ENCODE measurements around the gene HS1BP3. TPM values are rescaled to one million over a fixed set of nuclear protein-coding genes. Genes with fewer than 3 reads are reported as not detected.
A peak's percentile ranks its signal among the peaks of the same experiment; 100 is the strongest.

The HS1BP3 gene
- total RNA-seq, 2 experiments from 2014 or later = 14.1 to 14.4 TPM

DNA sequence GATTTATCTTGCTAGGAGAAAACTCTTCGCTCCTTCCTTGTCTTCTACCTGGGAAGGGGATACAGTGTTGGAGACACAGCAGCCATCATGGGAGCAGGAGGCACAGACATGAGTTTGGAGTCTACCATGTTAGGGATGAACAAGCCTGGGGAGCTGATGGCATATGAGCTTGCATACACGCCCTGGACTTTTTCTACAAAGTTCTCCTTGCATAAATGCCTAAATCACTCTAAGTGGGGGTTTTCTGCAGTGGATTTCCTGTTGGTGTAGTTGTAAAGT lies 3.6 kb upstream of the HS1BP3 start:
- Mint-ChIP-seq H3K36me3 (ENCODE audit: low read depth) (no peaks in the 10 kb centered on the region), H3K4me3 (no peak overlapping the region), H3K4me1 (peaks cover 19% of the 10 kb centered on the region), H3K27me3 (peaks cover 20% of the 10 kb centered on the region), H3K9me3 (no peaks in the 10 kb centered on the region), H3K27ac (no peak overlapping the region)
- ChIA-PET CTCF (interaction anchor here (0.6 to 1.5 kb wide), 2 partner anchors 141 to 243 kb away, joined by 3 read pairs; no protein-coding TSS in a partner anchor), POLR2A (no interaction called here)
- DNase-seq = no peak

GRCh38 chr2:20653695-20654534 lies 3.0 kb upstream of the HS1BP3 start:
- ChIA-PET POLR2A (no interaction called here), CTCF (interaction anchor here (0.6 to 1.5 kb wide), 2 partner anchors 140 to 243 kb away, joined by 3 read pairs; no protein-coding TSS in a partner anchor)
- H3K27ac Mint-ChIP-seq = no peak overlapping the region
- no peak overlapping the region for H3K4me3 Mint-ChIP-seq
- no peaks in the 10 kb centered on the region for H3K36me3 Mint-ChIP-seq (ENCODE audit: low read depth)
- H3K9me3 Mint-ChIP-seq = no peaks in the 10 kb centered on the region
- peaks cover 23% of the 10 kb centered on the region for H3K4me1 Mint-ChIP-seq
- DNase-seq = no peak
- peaks cover 18% of the 10 kb centered on the region for H3K27me3 Mint-ChIP-seq

- H3K36me3 Mint-ChIP-seq (ENCODE audit: low read depth) = no peaks in the 10 kb centered on the region
- H3K4me3 Mint-ChIP-seq = no peak overlapping the region
- POLR2A ChIA-PET = no interaction called here
- DNase-seq = no peak
- H3K9me3 Mint-ChIP-seq = no peaks in the 10 kb centered on the region
- peaks cover 30% of the 10 kb centered on the region for H3K4me1 Mint-ChIP-seq
- CTCF ChIA-PET = interaction anchor here (0.9 to 3.0 kb wide), 6 partner anchors 8 to 242 kb away, joined by 3 to 36 read pairs (median 12); no protein-coding TSS in a partner anchor
- H3K27me3 Mint-ChIP-seq = peaks cover 15% of the 10 kb centered on the region
- peak overlapping the region; percentile 95 for H3K27ac Mint-ChIP-seq
These were observed 2.0 kb upstream of the HS1BP3 start for GRCh38 chr2:20652673-20653575.

DNA sequence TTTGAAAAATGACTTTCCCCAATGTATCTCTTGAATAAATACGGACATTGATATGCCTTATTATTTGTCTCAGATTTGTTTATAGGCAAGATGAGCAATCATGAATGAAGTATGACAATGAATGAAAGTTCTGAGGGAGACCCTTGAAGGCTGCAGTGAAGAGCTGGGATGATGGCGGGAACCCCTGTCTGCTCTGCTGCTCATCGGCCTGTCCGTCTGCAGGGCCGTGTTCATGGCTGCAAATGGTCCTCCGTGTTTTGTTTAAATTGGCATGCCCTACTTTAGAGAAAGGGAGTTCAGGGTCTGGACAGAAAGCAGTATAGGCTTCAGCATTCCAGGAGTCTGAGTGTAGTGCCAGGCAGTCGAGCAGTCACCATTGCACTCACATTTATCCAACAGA lies 1.2 kb upstream of the HS1BP3 start:
- Mint-ChIP-seq H3K4me1 (peaks cover 30% of the 10 kb centered on the region), H3K9me3 (no peaks in the 10 kb centered on the region), H3K27me3 (peaks cover 11% of the 10 kb centered on the region), H3K36me3 (ENCODE audit: low read depth) (no peaks in the 10 kb centered on the region), H3K4me3 (no peak overlapping the region), H3K27ac (peak overlapping the region; percentile 95)
- no peak for DNase-seq
- ChIA-PET POLR2A (no interaction called here), CTCF (interaction anchor here (0.9 to 4.2 kb wide), 13 partner anchors 9 to 326 kb away, joined by 3 to 36 read pairs (median 6); partner anchors contain the start of gene RHOB)

DNA sequence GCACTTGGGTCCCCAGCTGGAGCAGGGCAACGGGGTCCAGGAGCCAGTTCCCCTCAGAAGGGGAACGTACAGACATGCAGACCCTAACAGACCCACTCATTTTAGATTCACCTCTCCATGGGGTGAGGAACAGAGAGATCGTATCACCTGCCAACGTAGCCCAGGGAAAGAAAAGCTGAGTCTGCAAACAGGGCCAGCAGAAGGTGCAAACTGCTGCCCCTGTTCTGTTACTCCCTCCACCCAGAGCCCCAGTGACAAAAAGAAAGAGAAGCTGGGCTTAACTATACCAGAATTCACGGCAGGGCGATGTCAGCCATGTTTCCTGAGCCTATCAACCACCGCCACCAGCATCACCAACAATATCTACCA lies 817 bp upstream of the HS1BP3 start:
- peaks cover 8% of the 10 kb centered on the region for H3K27me3 Mint-ChIP-seq
- no peaks in the 10 kb centered on the region for H3K36me3 Mint-ChIP-seq (ENCODE audit: low read depth)
- ChIA-PET POLR2A (interaction anchor here (1.2 kb wide), 1 partner anchor 14 kb away, joined by 5 read pairs; no protein-coding TSS in a partner anchor), CTCF (interaction anchor here (0.6 to 4.2 kb wide), 38 partner anchors 9 to 763 kb away, joined by 3 to 36 read pairs (median 4); partner anchors contain the start of gene RHOB)
- DNase-seq = no peak
- H3K4me3 Mint-ChIP-seq = peak overlapping the region; percentile 88
- H3K27ac Mint-ChIP-seq = peak overlapping the region; percentile 95
- no peaks in the 10 kb centered on the region for H3K9me3 Mint-ChIP-seq
- H3K4me1 Mint-ChIP-seq = peaks cover 30% of the 10 kb centered on the region

DNA sequence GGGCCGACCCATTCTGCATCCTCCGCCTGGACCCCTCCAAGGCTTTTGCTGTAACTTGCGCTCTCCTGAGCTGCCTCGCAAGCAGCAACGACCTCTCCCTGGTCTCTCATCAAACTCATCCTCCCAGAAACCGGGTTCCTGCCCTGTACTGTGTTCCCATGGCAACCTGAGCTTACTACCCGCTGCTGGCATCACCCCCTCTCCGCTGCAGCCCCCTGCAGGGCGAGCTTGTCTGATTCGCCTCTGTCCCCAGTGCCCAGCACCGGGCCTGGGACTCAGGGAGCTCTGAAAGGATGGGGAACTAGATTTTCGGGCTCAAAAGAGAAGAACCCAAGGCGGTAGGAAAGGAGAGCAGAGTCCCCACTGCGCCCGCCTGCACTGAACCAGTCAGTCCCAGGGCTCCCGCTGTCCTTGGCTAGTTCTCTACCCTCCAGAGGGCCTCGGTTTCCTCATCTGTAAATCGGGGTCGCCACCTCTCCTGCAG lies 463 bp downstream of the HS1BP3 start:
- Mint-ChIP-seq H3K27me3 (peaks cover 3% of the 10 kb centered on the region), H3K4me1 (peaks cover 30% of the 10 kb centered on the region), H3K9me3 (no peaks in the 10 kb centered on the region), H3K27ac (peak overlapping the region; percentile 86), H3K4me3 (peak overlapping the region; percentile 88), H3K36me3 (ENCODE audit: low read depth) (no peaks in the 10 kb centered on the region)
- peak; percentile 43 for DNase-seq
- ChIA-PET CTCF (interaction anchor here (0.5 to 4.2 kb wide), 30 partner anchors 8 to 412 kb away, joined by 3 to 36 read pairs (median 4); partner anchors contain the start of gene RHOB), POLR2A (interaction anchor here (1.2 kb wide), 1 partner anchor 16 kb away, joined by 5 read pairs; no protein-coding TSS in a partner anchor)

DNA sequence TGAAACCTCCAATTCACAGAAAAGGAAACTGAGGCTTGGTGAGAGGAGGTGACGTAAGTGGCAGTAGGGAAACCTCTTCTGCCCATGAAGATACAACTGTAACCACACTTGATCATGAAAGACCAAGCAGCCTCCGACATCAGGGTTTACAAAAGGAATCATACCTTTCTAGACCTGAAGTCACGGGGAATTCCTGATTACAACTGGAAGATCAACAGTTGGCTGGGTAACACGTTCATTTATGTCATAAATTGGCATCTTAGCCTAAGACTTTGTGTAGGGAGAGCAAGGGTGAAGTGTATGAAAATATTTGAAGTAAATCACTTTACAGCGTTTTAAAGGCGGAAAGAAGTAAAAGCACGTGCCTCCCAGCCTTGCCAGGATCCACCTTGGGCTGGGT lies 922 bp downstream of the HS1BP3 start:
- peaks cover 30% of the 10 kb centered on the region for H3K4me1 Mint-ChIP-seq
- POLR2A ChIA-PET = no interaction called here
- H3K9me3 Mint-ChIP-seq = no peaks in the 10 kb centered on the region
- no peak for DNase-seq
- no peaks in the 10 kb centered on the region for H3K36me3 Mint-ChIP-seq (ENCODE audit: low read depth)
- H3K27ac Mint-ChIP-seq = peak overlapping the region; percentile 86
- peaks cover 3% of the 10 kb centered on the region for H3K27me3 Mint-ChIP-seq
- H3K4me3 Mint-ChIP-seq = peak overlapping the region; percentile 88
- CTCF ChIA-PET = interaction anchor here (0.5 to 4.2 kb wide), 21 partner anchors 7 to 411 kb away, joined by 3 to 36 read pairs (median 5); partner anchors contain the start of gene RHOB

DNA sequence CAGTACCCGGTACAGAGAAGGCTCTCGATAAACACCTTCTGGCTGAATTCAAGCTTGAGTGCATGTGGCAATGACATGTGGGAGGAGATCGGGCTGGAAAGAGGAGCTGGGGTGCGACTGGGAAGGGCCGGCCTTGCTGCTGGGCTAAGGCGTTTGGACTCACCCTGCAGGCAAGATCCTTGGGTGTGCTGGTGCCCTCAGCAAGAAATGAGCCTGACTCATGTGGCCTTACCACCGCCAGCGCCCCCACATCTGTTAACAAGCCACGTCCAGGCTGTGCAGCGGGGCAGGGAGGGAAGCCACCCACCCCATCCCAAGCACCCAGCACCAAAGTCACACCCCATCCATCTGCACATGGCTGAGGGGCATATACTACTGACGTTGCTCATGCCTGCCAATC lies 1.3 kb downstream of the HS1BP3 start:
- no peak for DNase-seq
- H3K36me3 Mint-ChIP-seq (ENCODE audit: low read depth) = no peaks in the 10 kb centered on the region
- H3K27me3 Mint-ChIP-seq = peaks cover 2% of the 10 kb centered on the region
- peak overlapping the region; percentile 86 for H3K27ac Mint-ChIP-seq
- POLR2A ChIA-PET = no interaction called here
- CTCF ChIA-PET = interaction anchor here (1.1 to 4.2 kb wide), 4 partner anchors 10 to 314 kb away, joined by 3 to 21 read pairs (median 11); partner anchors contain the start of gene RHOB
- peak overlapping the region; percentile 88 for H3K4me3 Mint-ChIP-seq
- H3K9me3 Mint-ChIP-seq = no peaks in the 10 kb centered on the region
- H3K4me1 Mint-ChIP-seq = peaks cover 30% of the 10 kb centered on the region

DNA sequence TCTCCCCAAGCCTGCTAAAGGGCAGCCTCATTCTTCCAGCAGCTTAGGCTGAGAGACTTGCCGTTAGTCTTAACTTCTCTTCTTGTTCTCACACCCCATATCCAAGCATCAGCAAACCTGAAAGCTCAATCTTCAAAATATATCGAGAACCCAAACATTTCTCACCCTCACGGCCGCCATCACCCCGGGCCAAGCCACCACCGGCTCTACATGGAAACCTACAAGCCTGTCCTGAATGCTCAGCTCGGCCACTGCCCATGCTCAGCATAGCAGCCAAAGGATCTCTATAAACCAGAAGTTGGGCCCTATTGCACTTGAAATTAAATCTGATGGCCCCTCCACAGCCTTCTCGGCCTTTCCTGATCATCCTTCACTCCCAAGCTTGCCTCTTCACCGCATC lies 2.1 kb downstream of the HS1BP3 start:
- ChIA-PET POLR2A (no interaction called here), CTCF (interaction anchor here (0.9 to 4.2 kb wide), 5 partner anchors 9 to 314 kb away, joined by 3 to 21 read pairs (median 9); partner anchors contain the start of gene RHOB)
- Mint-ChIP-seq H3K27me3 (no peaks in the 10 kb centered on the region), H3K36me3 (ENCODE audit: low read depth) (no peaks in the 10 kb centered on the region), H3K9me3 (no peaks in the 10 kb centered on the region), H3K27ac (peak overlapping the region; percentile 3), H3K4me3 (no peak overlapping the region), H3K4me1 (peaks cover 30% of the 10 kb centered on the region)
- no peak for DNase-seq

- Mint-ChIP-seq H3K36me3 (ENCODE audit: low read depth) (no peaks in the 10 kb centered on the region), H3K27ac (no peak overlapping the region), H3K27me3 (no peaks in the 10 kb centered on the region), H3K9me3 (no peaks in the 10 kb centered on the region), H3K4me3 (no peak overlapping the region), H3K4me1 (peaks cover 30% of the 10 kb centered on the region)
- no peak for DNase-seq
- CTCF ChIA-PET = interaction anchor here (0.9 to 4.2 kb wide), 2 partner anchors 9 to 13 kb away, joined by 3 to 13 read pairs; no protein-coding TSS in a partner anchor
- POLR2A ChIA-PET = no interaction called here
These were observed 2.7 kb downstream of the HS1BP3 start for GRCh38 chr2:20648206-20648605.

- POLR2A ChIA-PET = no interaction called here
- CTCF ChIA-PET = no interaction called here
- DNase-seq = no peak
- H3K4me3 Mint-ChIP-seq = no peak overlapping the region
- peaks cover 30% of the 10 kb centered on the region for H3K4me1 Mint-ChIP-seq
- H3K36me3 Mint-ChIP-seq (ENCODE audit: low read depth) = no peaks in the 10 kb centered on the region
- no peak overlapping the region for H3K27ac Mint-ChIP-seq
- H3K9me3 Mint-ChIP-seq = no peaks in the 10 kb centered on the region
- no peaks in the 10 kb centered on the region for H3K27me3 Mint-ChIP-seq
These were observed 3.2 kb downstream of the HS1BP3 start for GRCh38 chr2:20647738-20648137.

DNA sequence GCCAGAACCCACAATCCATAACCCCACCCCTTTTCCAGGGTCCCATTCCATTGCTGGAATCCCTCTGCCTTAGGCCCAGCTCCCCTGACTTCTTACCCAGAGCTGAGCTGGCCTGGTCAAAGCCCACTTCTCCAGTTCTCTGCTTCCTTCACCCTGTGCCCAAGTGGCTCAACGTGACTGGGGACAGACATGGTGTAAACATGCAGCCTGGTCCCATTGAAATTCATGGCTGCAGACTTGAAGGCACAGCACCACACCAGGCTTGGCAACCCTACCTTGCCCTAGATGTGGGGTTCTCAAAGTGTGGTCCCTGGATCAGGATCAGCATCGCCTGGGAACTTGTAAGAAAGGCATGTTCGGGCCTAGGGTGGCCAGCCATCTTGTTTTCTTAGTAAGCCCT lies 3.7 kb downstream of the HS1BP3 start:
- CTCF ChIA-PET = no interaction called here
- no peak for DNase-seq
- Mint-ChIP-seq H3K27ac (no peak overlapping the region), H3K4me3 (no peak overlapping the region), H3K9me3 (no peaks in the 10 kb centered on the region), H3K4me1 (peaks cover 30% of the 10 kb centered on the region), H3K36me3 (ENCODE audit: low read depth) (no peaks in the 10 kb centered on the region), H3K27me3 (no peaks in the 10 kb centered on the region)
- POLR2A ChIA-PET = no interaction called here

Measured in activated CD4-positive, alpha-beta T cell treated with anti-CD3 and anti-CD28 coated beads, Interleukin-2, amount 10 ng/mL, durations not matched to agents 7 days and 5 days (primary cell).